Pancreas (tissue), 10 donors: ENCODE measurements around the gene CLEC2D. TPM values are rescaled to one million over a fixed set of nuclear protein-coding genes. Genes with fewer than 3 reads are reported as not detected.

Source experiments
- ATAC-seq, 4 donors: fragments of 200-7000 bp; cut with Tn5 transposase; one replicate each; pipeline versions ENCODE4 v1.8.0 to v1.9.1; 2020; ENCODE audit warnings: mild to moderate bottlenecking in 4 of 4, moderate library complexity in 4 of 4
- DNase-seq, 6 donors: peaks; one replicate each; pipeline ENCODE4 v3.0.0-alpha.2; 2020
- FAIRE-seq: peaks from 2 replicates; lab custom pipeline; 2012; peaks lifted over from hg19 to GRCh38; lab: Jason Lieb, UNC
- H3K27ac ChIP-seq, 4 donors: fragments of 200-600 bp; sonication (generic); 1 replicate in 3 of 4; 2 replicates in 1 of 4; pipeline versions ENCODE4 v1.5.0 to v1.8.0; 2020
- H3K27me3 ChIP-seq, 4 donors: fragments of 200-600 bp; one replicate each; pipeline ENCODE4 v1.8.0; 2021
- H3K36me3 ChIP-seq, 3 donors: fragments of 200-600 bp; sonication (generic) in 1 of 3; one replicate each; pipeline versions ENCODE4 v1.5.0 to v1.8.0; 2020 to 2021
- H3K4me1 ChIP-seq, 3 donors: fragments of 200-600 bp; one replicate each; pipeline ENCODE4 v1.8.0; 2021
- H3K4me3 ChIP-seq, 4 donors: fragments of 200-600 bp; sonication (generic) in 2 of 4; one replicate each; pipeline versions ENCODE4 v1.5.0 to v1.8.0; 2020 to 2021
- H3K9me3 ChIP-seq, 4 donors: fragments of 200-600 bp; one replicate each; pipeline ENCODE4 v1.8.0; 2021
- CTCF ChIP-seq, 4 donors: fragments of 200-600 bp; sonication (generic) in 3 of 4; IDR thresholded peaks; one replicate each; pipeline versions ENCODE4 v1.5.0 to v1.8.0; 2021; ENCODE audit warnings: antibody characterized with exemption in 4 of 4
- WGBS, 2 donors: extraction: QIAGEN DNeasy Blood & Tissue Kit; methylation state at CpG; one replicate each; pipeline ENCODE4 v1.1.7; 2013; 5-methylcytosine and 5-hydroxymethylcytosine counted together
- intact Hi-C, 3 donors: fragments of 100-400 bp; cut with DNase I; formaldehyde crosslinking; loops; one replicate each; pipeline versions ENCODE4 v1.11.1 to v1.14.2; 2022
- polyA plus RNA-seq, 2 donors: library from polyadenylated mRNA; stranded (reverse); fragments of 200-250 nt; gene quantifications; one replicate each; pipeline ENCODE4 v1.2.3, GENCODE V29; 2013
- total RNA-seq, 6 donors: library from RNA; stranded (reverse); fragmentation: NEBNext Ultra II Directional in 4 of 6; extraction: Animal tissue kit (Norgen Biotek cat#: 25700) in 4 of 6; gene quantifications; one replicate each; pipeline versions ENCODE4 v1.2.1 to v1.2.4, GENCODE V29; 2021 to 2023
- donor health status: healthy with polysubstance abuse.
- donor health status: DM: no; HTN: no; CAD: no; lungs with moderate emphysema.
- donor health status: DM: no; HTN: no; CAD: no.
- donor health status: control.
- donor health status: control.
- donor health status: Bipolar disorder and iron deficiency.
- donor health status: DM: yes; HTN: yes; CAD: no.
- donor health status: DM: no; HTN: no; CAD: no.
- donor health status: DM: no; HTN: no; CAD: no.
- donor health status: DM: yes; HTN: yes; CAD: no.

The CLEC2D gene
- total and polyA plus RNA-seq, 8 donors = 1.1 to 5.7 (median 2.8) TPM

- H3K36me3 ChIP-seq = no peaks in the 10 kb centered on the region
- intact Hi-C loops = no loop called here
- H3K27me3 ChIP-seq = no peaks in the 10 kb centered on the region
- H3K27ac ChIP-seq = no peak overlapping the region
- H3K4me1 ChIP-seq = peaks cover 0 to 7% (median 3%) of the 10 kb centered on the region in 3 donors
- FAIRE-seq (no peak), ATAC-seq (peak in 3 of 4 donors; percentile 65 to 73 (median 65)), DNase-seq (no peak)
- H3K9me3 ChIP-seq = no peaks in the 10 kb centered on the region
- TF ChIP-seq CTCF (IDR thresholded peaks at IDR 0.05) = no peak
- WGBS, 2 donors = 33 to 35% methylated on average over 5 of the region's 5 CpGs
- H3K4me3 ChIP-seq = no peak overlapping the region
Observed at GRCh38 chr12:9742661-9743060, 73.1 kb downstream of the CLEC2D start.

- no peak for FAIRE-seq
- Histone ChIP-seq H3K27ac (no peak overlapping the region), H3K27me3 (no peaks in the 10 kb centered on the region), H3K4me1 (peaks cover 0 to 7% (median 0%) of the 10 kb centered on the region in 3 donors), H3K36me3 (no peaks in the 10 kb centered on the region), H3K4me3 (no peak overlapping the region), H3K9me3 (no peaks in the 10 kb centered on the region)
- DNase-seq = no peak
- TF ChIP-seq CTCF (IDR thresholded peaks at IDR 0.05) = no peak
- no peak for ATAC-seq
- intact Hi-C loops = no loop called here
- whole genome bisulfite sequencing, 2 donors = 69 to 76% methylated on average over 3 of the region's 3 CpGs
Observed at GRCh38 chr12:9745199-9745598, 75.7 kb downstream of the CLEC2D start.

Other genes starting within 250 kb of the CLEC2D start
- under 1 TPM; 0.12 to 1.00 (median 0.20) TPM for gene KLRB1, start 61.8 kb upstream of the CLEC2D start, total RNA-seq
- gene KLRB1, start 61.8 kb upstream of the CLEC2D start, polyA plus RNA-seq = under 1 TPM in 1 of 2 donors, not detected in 1; 0.16 TPM
- gene CLECL1, start 63.4 kb downstream of the CLEC2D start, total RNA-seq = under 1 TPM in 2 of 6 donors, not detected in 4; 0.31 to 0.43 TPM
- gene CLECL1, start 63.4 kb downstream of the CLEC2D start, polyA plus RNA-seq = not detected
- gene CD69, start 91.2 kb downstream of the CLEC2D start, total RNA-seq = 1 to 10 TPM in 2 of 6 donors, under 1 TPM in 4; 0.12 to 1.9 (median 0.76) TPM
- under 1 TPM; 0.23 to 0.31 TPM for gene CD69, start 91.2 kb downstream of the CLEC2D start, polyA plus RNA-seq
- under 1 TPM in 5 of 6 donors, not detected in 1; 0.28 to 0.76 (median 0.35) TPM for gene KLRF1, start 157.8 kb downstream of the CLEC2D start, total RNA-seq
- gene KLRF1, start 157.8 kb downstream of the CLEC2D start, polyA plus RNA-seq = 1 to 10 TPM in 1 of 2 donors, under 1 TPM in 1; 0.84 to 2.1 TPM
- 1 to 10 TPM in 5 of 6 donors, under 1 TPM in 1; 0.65 to 6.3 (median 1.3) TPM for gene CLEC2B, start 199.6 kb downstream of the CLEC2D start, total RNA-seq
- 1 to 10 TPM; 1.7 to 2.4 TPM for gene CLEC2B, start 199.6 kb downstream of the CLEC2D start, polyA plus RNA-seq
- not detected for gene KLRF2, start 211.8 kb downstream of the CLEC2D start, total RNA-seq
- gene KLRF2, start 211.8 kb downstream of the CLEC2D start, polyA plus RNA-seq = not detected